Calu3 (cell line): ENCODE measurements around the gene MYBPC1. TPM values are rescaled to one million over a fixed set of nuclear protein-coding genes. Genes with fewer than 3 reads are reported as not detected.
A peak's percentile ranks its signal among the peaks of the same experiment; 100 is the strongest.

Experiments
- BruUV-seq: library from RNA; stranded (reverse); fragments of 400-500 nt; replicated peaks from 2 replicates; lab custom pipeline; 2021; lab: Mats Ljungman, UMichigan
- CTCF ChIA-PET: fragments of 300-600 bp; sonication (Branson Sonifier 250); formaldehyde crosslinking; loops from one replicate; lab custom pipeline; 2022; ENCODE audit warnings: antibody characterized with exemption; lab: Charles Lee
- DNase-seq: peaks from one replicate; pipeline ENCODE4 v3.0.0; 2022
- H3K27ac Mint-ChIP-seq: one replicate; pipeline ENCODE4 v1.8.0; 2022; ENCODE audit warnings: mixed read lengths; ENCODE audit not compliant: unreplicated experiment
- H3K27me3 Mint-ChIP-seq: one replicate; pipeline ENCODE4 v1.8.0; 2022; ENCODE audit warnings: mixed read lengths; ENCODE audit not compliant: unreplicated experiment
- H3K36me3 Mint-ChIP-seq: one replicate; pipeline ENCODE4 v1.8.0; 2022; ENCODE audit warnings: mild to moderate bottlenecking, moderate library complexity, mixed read lengths; ENCODE audit not compliant: insufficient read depth, unreplicated experiment
- H3K4me1 Mint-ChIP-seq: one replicate; pipeline ENCODE4 v1.8.0; 2022; ENCODE audit warnings: mild to moderate bottlenecking, low read depth, mixed read lengths; ENCODE audit not compliant: unreplicated experiment
- H3K4me3 Mint-ChIP-seq: one replicate; pipeline ENCODE4 v1.8.0; 2022; ENCODE audit warnings: mild to moderate bottlenecking, low read depth, moderate library complexity, mixed read lengths; ENCODE audit not compliant: unreplicated experiment
- H3K9me3 Mint-ChIP-seq: one replicate; pipeline ENCODE4 v1.8.0; 2022; ENCODE audit warnings: low read depth, mixed read lengths; ENCODE audit not compliant: unreplicated experiment
- CTCF ChIP-seq: fragments of 200-600 bp; IDR thresholded peaks from one replicate; pipeline ENCODE4 v1.8.0; 2022; ENCODE audit warnings: antibody characterized with exemption; ENCODE audit not compliant: unreplicated experiment
- intact Hi-C: fragments of 100-400 bp; cut with micrococcal nuclease; formaldehyde crosslinking; loops from one replicate; pipeline ENCODE4 v1.10.0; 2022; ENCODE audit not compliant: unreplicated experiment
- total RNA-seq: library from RNA; stranded (reverse); gene quantifications from 2 replicates; pipeline ENCODE4 v1.2.3, GENCODE V29; 2022

The MYBPC1 gene
- total RNA-seq, 1 experiment from 2014 or later, result not detected

- no peak for DNase-seq
- no peaks in the 10 kb centered on the region for H3K27me3 Mint-ChIP-seq
- CTCF ChIA-PET, result no interaction called here
- H3K36me3 Mint-ChIP-seq, result peaks cover 10% of the 10 kb centered on the region
- no peak overlapping the region for H3K27ac Mint-ChIP-seq
- no peaks in the 10 kb centered on the region for H3K9me3 Mint-ChIP-seq
- H3K4me1 Mint-ChIP-seq, result peaks cover 29% of the 10 kb centered on the region
- no peak for TF ChIP-seq CTCF
- H3K4me3 Mint-ChIP-seq, result no peak overlapping the region
- no TSS peak for BruUV-seq
- intact Hi-C loops, result no loop called here
Measured at GRCh38 chr12:101598483-101598882, 3.7 kb downstream of the MYBPC1 start.

- BruUV-seq, result no TSS peak
- DNase-seq, result no peak
- Mint-ChIP-seq H3K4me1 (peaks cover 30% of the 10 kb centered on the region), H3K9me3 (no peaks in the 10 kb centered on the region), H3K27me3 (no peaks in the 10 kb centered on the region), H3K4me3 (peak overlapping the region; percentile 34), H3K27ac (peak overlapping the region; percentile 85), H3K36me3 (peaks cover 10% of the 10 kb centered on the region)
- no peak for TF ChIP-seq CTCF
- intact Hi-C loops, result no loop called here
- CTCF ChIA-PET, result interaction anchor here (1.4 kb wide), 1 partner anchor 16 kb away, joined by 4 read pairs; no protein-coding TSS in a partner anchor
Measured at GRCh38 chr12:101599311-101599710, 4.5 kb downstream of the MYBPC1 start.

GRCh38 chr12:101599771-101600484 is 5.2 kb downstream of the MYBPC1 start:
- H3K36me3 Mint-ChIP-seq, result peaks cover 10% of the 10 kb centered on the region
- H3K4me3 Mint-ChIP-seq, result peak overlapping the region; percentile 34
- CTCF ChIA-PET, result interaction anchor here (1.4 kb wide), 1 partner anchor 15 kb away, joined by 4 read pairs; no protein-coding TSS in a partner anchor
- no peaks in the 10 kb centered on the region for H3K27me3 Mint-ChIP-seq
- no TSS peak for BruUV-seq
- intact Hi-C loops, result no loop called here
- H3K27ac Mint-ChIP-seq, result peak overlapping the region; percentile 85
- DNase-seq, result no peak
- no peaks in the 10 kb centered on the region for H3K9me3 Mint-ChIP-seq
- H3K4me1 Mint-ChIP-seq, result peaks cover 36% of the 10 kb centered on the region
- no peak for TF ChIP-seq CTCF

GRCh38 chr12:101604132-101604531 is 9.4 kb downstream of the MYBPC1 start:
- H3K9me3 Mint-ChIP-seq, result no peaks in the 10 kb centered on the region
- no peak for DNase-seq

More at GRCh38 chr12:101604132-101604531, 9.4 kb downstream of the MYBPC1 start:
- peaks cover 52% of the 10 kb centered on the region for H3K4me1 Mint-ChIP-seq
- CTCF ChIA-PET, result interaction anchor here (0.8 to 2.0 kb wide), 3 partner anchors 11 to 196 kb away, joined by 3 to 10 read pairs (median 4); no protein-coding TSS in a partner anchor
- peaks cover 16% of the 10 kb centered on the region for H3K36me3 Mint-ChIP-seq
- H3K4me3 Mint-ChIP-seq, result no peak overlapping the region
- no peak for TF ChIP-seq CTCF
- H3K27me3 Mint-ChIP-seq, result no peaks in the 10 kb centered on the region
- intact Hi-C loops, result loop anchor here (1.0 kb wide), 1 partner anchor 32 kb away; no protein-coding TSS in a partner anchor
- BruUV-seq, result no TSS peak
- peak overlapping the region; percentile 63 for H3K27ac Mint-ChIP-seq
